Measurements from ENCODE around the gene KRT6B.

Gene KRT6B

DNA sequence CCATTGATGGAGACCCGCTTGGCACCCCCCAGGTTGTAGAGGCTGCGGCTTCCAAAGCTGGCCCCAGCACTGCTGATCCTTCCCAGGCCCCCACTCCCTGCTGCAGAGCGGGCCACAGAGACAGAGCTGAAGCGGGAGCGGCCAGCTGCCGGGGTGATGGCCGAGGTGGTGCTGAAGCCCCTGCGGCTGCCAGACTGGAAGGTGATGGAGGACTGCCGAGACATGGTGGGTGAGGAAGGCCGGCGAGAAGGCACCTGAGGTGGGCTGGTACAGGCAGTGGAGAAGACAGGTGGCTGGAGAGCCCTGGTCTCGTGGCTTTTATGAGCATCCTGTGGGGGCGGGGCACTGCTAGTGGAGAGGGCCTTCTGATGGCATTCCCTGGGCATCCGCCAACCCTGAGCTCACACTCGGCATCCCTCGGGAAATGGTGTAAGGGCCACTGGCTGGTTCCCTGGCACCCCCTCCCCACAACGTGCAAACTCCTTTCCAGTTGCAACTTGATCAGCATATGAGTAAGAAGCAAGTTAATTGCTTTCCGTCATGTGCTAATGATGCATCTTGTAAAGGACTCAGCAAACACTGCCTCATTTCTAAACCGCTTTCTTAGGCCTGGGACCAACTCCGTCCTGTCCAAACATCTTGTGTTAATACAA, 17.7 kb downstream of the KRT6B start, which contains the start of gene KRT75:
Gene KRT75 (minus strand): TSS at position 291 of the 653 bp plus-strand sequence. CDS start 67 bp downstream, at position 224.
- Histone ChIP-seq H3K27ac (ENCODE audit: low read length) (no peak within 1 kb of the TSS), H3K27me3 (ENCODE audit: control insufficient read depth, insufficient read depth, low read length) (no peaks in the 10 kb centered on the region), H3K4me3 (ENCODE audit: low read length) (no peak within 1 kb of the TSS), H3K36me3 (ENCODE audit: control insufficient read depth, low read depth, low read length) (no peaks in the 10 kb centered on the region), H3K9me3 (ENCODE audit: control insufficient read depth, low read depth, low read length) (no peaks in the 10 kb centered on the region), H3K9ac (ENCODE audit: low read length) (no peak within 1 kb of the TSS), H3K4me1 (ENCODE audit: control insufficient read depth, low read depth, low read length) (no peaks in the 10 kb centered on the region)

DNA sequence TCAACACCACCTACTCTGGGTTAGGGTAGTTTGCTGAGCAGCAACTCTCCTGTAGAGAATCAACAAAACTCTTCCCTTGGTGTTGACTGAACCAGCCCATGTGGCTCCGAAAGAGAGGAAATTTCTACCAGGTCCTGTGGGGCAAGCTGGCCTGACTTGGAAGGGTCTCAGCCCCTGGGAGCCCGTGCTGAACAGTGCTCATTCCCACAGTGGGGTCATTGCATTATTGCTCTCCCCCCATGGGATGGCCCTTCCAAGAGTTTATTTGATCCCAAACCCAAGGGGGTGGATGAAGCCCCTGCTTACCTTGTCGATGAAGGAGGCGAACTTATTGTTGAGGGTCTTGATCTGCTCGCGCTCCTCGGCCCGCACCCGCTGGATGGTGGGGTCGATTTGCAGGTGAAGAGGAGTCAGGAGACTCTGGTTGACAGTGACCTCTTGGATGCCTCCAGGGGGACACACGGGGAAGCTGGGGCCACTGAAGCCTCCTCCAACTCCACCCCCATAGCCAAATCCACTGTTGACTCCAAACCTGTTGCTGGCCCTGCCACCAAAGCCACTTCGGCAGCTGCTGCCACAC, 18.4 kb downstream of the KRT6B start:
- H3K27me3 ChIP-seq (ENCODE audit: control insufficient read depth, insufficient read depth, low read length), result no peaks in the 10 kb centered on the region
- no peak overlapping the region for H3K4me3 ChIP-seq (ENCODE audit: low read length)
- H3K9ac ChIP-seq (ENCODE audit: low read length), result no peak overlapping the region
- no peaks in the 10 kb centered on the region for H3K9me3 ChIP-seq (ENCODE audit: control insufficient read depth, low read depth, low read length)
- H3K4me1 ChIP-seq (ENCODE audit: control insufficient read depth, low read depth, low read length), result no peaks in the 10 kb centered on the region
- no peak overlapping the region for H3K27ac ChIP-seq (ENCODE audit: low read length)
- H3K36me3 ChIP-seq (ENCODE audit: control insufficient read depth, low read depth, low read length), result no peaks in the 10 kb centered on the region

DNA sequence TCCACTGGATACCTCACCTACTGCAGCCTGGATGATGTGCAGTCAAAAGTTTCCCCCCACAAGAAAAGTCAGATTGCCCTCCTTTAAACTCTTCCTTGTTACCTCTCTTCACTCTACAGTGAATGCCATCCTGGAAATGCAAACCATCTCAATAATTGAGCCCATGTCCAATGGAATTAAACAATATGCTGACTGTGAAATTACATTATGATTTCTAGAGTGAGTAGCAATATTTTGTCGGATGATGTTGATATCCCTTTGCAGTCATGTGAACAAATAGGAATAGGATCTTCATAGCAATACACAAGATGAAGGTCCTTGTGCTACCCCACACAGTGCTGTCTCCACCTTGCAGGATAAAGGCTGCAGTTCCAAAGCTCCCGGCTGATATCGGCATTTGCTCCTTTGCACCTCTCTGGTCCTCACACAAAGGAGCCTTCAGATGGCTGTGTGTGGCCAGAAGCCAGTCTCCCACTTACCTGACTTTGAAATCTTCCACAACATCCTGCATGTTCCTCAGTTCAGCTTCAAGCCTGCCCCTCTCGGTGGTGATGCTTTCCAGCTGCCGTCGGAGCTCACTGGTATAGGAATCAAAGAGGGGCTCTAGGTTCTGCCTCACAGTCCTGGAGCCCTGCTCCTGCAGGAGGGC, 19.3 kb downstream of the KRT6B start:
- no peaks in the 10 kb centered on the region for H3K4me1 ChIP-seq (ENCODE audit: control insufficient read depth, low read depth, low read length)
- H3K27ac ChIP-seq (ENCODE audit: low read length), result no peak overlapping the region
- H3K27me3 ChIP-seq (ENCODE audit: control insufficient read depth, insufficient read depth, low read length), result no peaks in the 10 kb centered on the region
- no peak overlapping the region for H3K9ac ChIP-seq (ENCODE audit: low read length)
- no peak overlapping the region for H3K4me3 ChIP-seq (ENCODE audit: low read length)
- no peaks in the 10 kb centered on the region for H3K36me3 ChIP-seq (ENCODE audit: control insufficient read depth, low read depth, low read length)
- H3K9me3 ChIP-seq (ENCODE audit: control insufficient read depth, low read depth, low read length), result no peaks in the 10 kb centered on the region

DNA sequence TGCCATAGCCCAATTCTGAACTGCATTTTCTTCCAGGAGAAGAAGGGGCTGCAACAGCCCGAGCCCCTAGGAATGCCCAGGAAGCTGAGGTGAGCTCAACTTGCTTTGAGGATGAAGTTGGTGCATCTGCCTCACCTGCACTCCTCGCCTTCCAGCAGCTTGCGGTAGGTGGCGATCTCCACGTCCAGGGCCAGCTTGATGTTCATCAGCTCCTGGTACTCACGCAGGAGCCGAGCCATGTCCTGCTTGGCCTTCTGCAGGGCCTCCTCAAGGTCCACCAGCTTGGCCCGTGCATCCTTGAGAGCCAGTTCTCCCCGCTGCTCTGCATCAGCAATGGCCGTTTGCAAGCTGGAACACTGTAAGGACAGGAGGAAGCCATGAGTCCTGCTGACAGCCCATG, 23.8 kb downstream of the KRT6B start:
- Histone ChIP-seq H3K36me3 (ENCODE audit: control insufficient read depth, low read depth, low read length) (no peaks in the 10 kb centered on the region), H3K4me1 (ENCODE audit: control insufficient read depth, low read depth, low read length) (no peaks in the 10 kb centered on the region), H3K27me3 (ENCODE audit: control insufficient read depth, insufficient read depth, low read length) (no peaks in the 10 kb centered on the region)

DNA sequence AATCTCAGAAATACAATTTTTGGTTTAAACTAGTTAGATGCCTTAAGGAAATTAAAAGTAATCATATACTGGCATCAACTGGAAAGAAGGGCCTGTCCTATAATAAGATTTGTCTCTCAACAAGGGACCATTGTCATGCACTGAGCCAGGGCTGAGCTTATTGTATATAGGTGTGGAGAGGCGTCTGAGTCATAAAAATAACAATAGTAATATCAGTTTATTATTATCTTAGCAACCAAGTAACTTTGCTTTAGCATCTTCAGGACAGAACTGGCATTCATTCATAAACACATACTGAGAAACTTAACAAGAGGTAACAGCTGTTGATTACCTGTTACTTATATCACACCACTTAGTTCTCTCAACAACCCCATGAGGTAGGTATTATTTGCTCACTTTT, 24.9 kb downstream of the KRT6B start:
- Histone ChIP-seq H3K4me1 (ENCODE audit: control insufficient read depth, low read depth, low read length) (no peaks in the 10 kb centered on the region), H3K9ac (ENCODE audit: low read length) (no peak overlapping the region), H3K36me3 (ENCODE audit: control insufficient read depth, low read depth, low read length) (no peaks in the 10 kb centered on the region), H3K27me3 (ENCODE audit: control insufficient read depth, insufficient read depth, low read length) (no peaks in the 10 kb centered on the region), H3K27ac (ENCODE audit: low read length) (no peak overlapping the region), H3K4me3 (ENCODE audit: low read length) (no peak overlapping the region), H3K9me3 (ENCODE audit: control insufficient read depth, low read depth, low read length) (no peaks in the 10 kb centered on the region)

More for the DNA sequence above, 23.8 kb downstream of the KRT6B start:
- no peak overlapping the region for H3K4me3 ChIP-seq (ENCODE audit: low read length)
- H3K9me3 ChIP-seq (ENCODE audit: control insufficient read depth, low read depth, low read length), result no peaks in the 10 kb centered on the region
- H3K9ac ChIP-seq (ENCODE audit: low read length), result no peak overlapping the region
- H3K27ac ChIP-seq (ENCODE audit: low read length), result no peak overlapping the region

DNA sequence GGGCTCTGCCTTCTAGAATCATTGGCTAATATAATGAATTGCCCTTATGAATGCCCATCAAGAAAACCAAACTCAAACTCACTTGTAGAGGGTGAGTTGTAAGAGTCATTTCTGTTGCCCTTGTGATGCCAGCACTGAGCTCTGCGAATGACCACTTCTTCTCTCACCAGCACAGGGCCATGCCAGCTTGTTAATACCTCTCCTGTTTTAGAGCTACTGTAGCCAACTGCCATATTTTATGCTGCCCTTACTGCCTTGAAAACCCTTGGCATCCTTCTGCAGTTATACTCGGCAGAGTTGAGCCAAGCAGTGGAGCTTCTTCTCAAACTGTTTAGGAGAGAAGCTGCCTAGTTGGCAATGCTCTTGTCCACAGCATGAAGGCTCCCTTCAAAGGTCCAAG, 25.9 kb downstream of the KRT6B start:
- Histone ChIP-seq H3K4me3 (ENCODE audit: low read length) (no peak overlapping the region), H3K27ac (ENCODE audit: low read length) (no peak overlapping the region), H3K9me3 (ENCODE audit: control insufficient read depth, low read depth, low read length) (no peaks in the 10 kb centered on the region), H3K9ac (ENCODE audit: low read length) (no peak overlapping the region), H3K4me1 (ENCODE audit: control insufficient read depth, low read depth, low read length) (no peaks in the 10 kb centered on the region), H3K27me3 (ENCODE audit: control insufficient read depth, insufficient read depth, low read length) (no peaks in the 10 kb centered on the region), H3K36me3 (ENCODE audit: control insufficient read depth, low read depth, low read length) (no peaks in the 10 kb centered on the region)

DNA sequence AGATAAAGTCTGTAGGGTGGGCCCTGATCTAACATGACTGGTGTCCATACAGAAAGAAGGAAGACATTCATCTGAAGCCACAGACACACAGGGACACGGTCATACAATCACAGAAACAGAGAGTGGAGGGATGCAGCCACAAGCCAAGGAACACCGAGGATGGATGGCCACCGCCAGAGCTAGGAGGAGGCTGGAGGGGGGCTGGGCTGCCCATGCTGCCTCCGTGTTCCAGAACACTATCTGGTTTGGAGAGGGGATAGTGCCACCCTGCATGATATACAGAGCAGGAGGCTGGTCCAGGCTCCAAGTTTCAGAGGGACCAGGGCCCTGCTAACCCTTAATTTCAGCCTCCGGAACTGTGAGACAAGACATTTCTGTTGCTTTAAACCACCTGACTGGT, 26.5 kb downstream of the KRT6B start:
- H3K36me3 ChIP-seq (ENCODE audit: control insufficient read depth, low read depth, low read length), result no peaks in the 10 kb centered on the region
- no peaks in the 10 kb centered on the region for H3K4me1 ChIP-seq (ENCODE audit: control insufficient read depth, low read depth, low read length)
- no peak overlapping the region for H3K27ac ChIP-seq (ENCODE audit: low read length)
- no peak overlapping the region for H3K4me3 ChIP-seq (ENCODE audit: low read length)
- no peaks in the 10 kb centered on the region for H3K27me3 ChIP-seq (ENCODE audit: control insufficient read depth, insufficient read depth, low read length)
- H3K9me3 ChIP-seq (ENCODE audit: control insufficient read depth, low read depth, low read length), result no peaks in the 10 kb centered on the region
- no peak overlapping the region for H3K9ac ChIP-seq (ENCODE audit: low read length)

DNA sequence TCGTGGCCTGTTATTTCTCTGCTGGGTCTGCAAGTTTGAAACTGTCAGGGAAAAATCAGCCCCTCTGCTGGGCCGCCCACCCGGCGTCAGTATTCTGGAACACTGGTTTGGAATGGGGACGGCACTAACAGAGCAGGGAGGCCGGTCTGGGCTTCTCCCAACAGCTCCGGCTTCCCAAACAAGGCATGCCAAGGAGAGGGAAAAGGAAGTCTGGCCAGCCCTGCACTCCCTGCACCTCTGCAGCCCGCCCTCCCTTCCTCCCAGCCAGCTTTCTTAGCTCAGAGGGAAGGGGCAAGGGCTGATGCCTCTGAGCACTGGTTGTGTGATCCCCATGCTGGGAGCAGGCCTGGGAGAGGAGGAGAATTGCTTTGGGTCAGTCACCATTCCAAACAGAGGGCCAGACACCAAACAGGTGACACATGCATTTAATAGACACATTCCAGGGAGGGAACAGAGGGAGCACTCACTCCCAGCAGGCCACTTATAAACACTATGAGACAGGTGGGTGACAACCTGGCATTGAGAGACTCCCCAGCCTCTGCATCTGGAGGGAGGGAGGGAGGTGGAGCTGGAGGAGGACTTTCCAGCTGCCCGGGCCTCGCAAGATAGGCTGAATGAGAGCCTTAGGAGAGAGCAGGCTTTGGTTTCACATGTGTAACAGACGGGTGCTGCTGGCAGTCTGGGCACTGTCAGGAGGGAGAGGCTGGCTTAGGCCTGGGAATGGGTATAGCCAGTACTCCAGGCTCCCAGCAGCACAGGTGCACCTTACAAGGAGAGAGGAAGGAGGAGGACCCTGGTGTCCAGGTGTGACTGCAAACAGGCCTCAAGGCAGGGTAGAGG, 28.1 kb downstream of the KRT6B start:
- H3K4me1 ChIP-seq (ENCODE audit: control insufficient read depth, low read depth, low read length), result no peaks in the 10 kb centered on the region
- H3K36me3 ChIP-seq (ENCODE audit: control insufficient read depth, low read depth, low read length), result no peaks in the 10 kb centered on the region
- H3K9ac ChIP-seq (ENCODE audit: low read length), result no peak overlapping the region
- H3K27me3 ChIP-seq (ENCODE audit: control insufficient read depth, insufficient read depth, low read length), result no peaks in the 10 kb centered on the region
- no peak overlapping the region for H3K4me3 ChIP-seq (ENCODE audit: low read length)
- no peaks in the 10 kb centered on the region for H3K9me3 ChIP-seq (ENCODE audit: control insufficient read depth, low read depth, low read length)
- H3K27ac ChIP-seq (ENCODE audit: low read length), result no peak overlapping the region

DNA sequence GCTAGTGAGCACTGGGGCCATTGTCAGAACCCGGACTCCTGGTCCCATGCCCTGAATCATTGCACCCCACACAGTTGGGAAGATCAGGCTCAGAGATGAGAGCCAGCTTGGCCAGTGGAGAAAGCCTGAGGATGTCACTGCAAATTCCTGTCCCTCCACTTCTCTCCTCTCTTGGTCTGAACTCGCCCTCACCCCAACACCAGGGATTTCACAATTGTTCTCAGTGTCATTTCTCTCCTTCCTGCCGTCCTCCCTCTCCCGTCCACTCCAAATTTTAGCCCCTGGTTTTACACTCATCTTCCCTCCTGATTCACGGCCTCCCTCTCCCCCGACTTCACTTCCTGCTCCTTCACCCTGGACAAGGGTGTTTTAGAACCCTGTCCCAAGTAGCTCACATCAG, 28.9 kb downstream of the KRT6B start:
- no peaks in the 10 kb centered on the region for H3K27me3 ChIP-seq (ENCODE audit: control insufficient read depth, insufficient read depth, low read length)
- H3K9me3 ChIP-seq (ENCODE audit: control insufficient read depth, low read depth, low read length), result no peaks in the 10 kb centered on the region
- no peaks in the 10 kb centered on the region for H3K36me3 ChIP-seq (ENCODE audit: control insufficient read depth, low read depth, low read length)
- H3K9ac ChIP-seq (ENCODE audit: low read length), result no peak overlapping the region
- no peak overlapping the region for H3K4me3 ChIP-seq (ENCODE audit: low read length)
- no peak overlapping the region for H3K27ac ChIP-seq (ENCODE audit: low read length)
- no peaks in the 10 kb centered on the region for H3K4me1 ChIP-seq (ENCODE audit: control insufficient read depth, low read depth, low read length)

DNA sequence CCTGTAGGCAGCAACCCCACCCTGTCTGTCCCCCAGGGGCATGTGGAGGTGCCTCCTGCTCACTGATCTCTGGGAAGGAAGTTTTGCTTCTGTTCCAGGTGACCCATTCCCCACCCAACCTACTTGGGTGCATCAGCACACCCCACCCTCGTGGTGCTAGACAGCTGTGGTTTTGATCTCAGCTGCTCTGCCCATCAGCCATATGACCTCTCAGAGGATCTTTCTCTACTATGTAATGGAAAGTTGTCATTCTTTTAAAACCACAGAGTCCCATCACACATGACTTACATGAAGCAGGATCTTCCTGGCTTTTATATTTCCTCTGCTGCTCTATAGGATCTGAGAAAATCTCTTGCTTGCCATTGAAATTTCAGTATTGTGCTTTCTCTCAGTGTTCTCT, 32.3 kb downstream of the KRT6B start:
- Histone ChIP-seq H3K4me3 (ENCODE audit: low read length) (no peak overlapping the region), H3K9ac (ENCODE audit: low read length) (no peak overlapping the region), H3K36me3 (ENCODE audit: control insufficient read depth, low read depth, low read length) (no peaks in the 10 kb centered on the region), H3K27ac (ENCODE audit: low read length) (no peak overlapping the region), H3K27me3 (ENCODE audit: control insufficient read depth, insufficient read depth, low read length) (no peaks in the 10 kb centered on the region), H3K4me1 (ENCODE audit: control insufficient read depth, low read depth, low read length) (no peaks in the 10 kb centered on the region), H3K9me3 (ENCODE audit: control insufficient read depth, low read depth, low read length) (no peaks in the 10 kb centered on the region)

DNA sequence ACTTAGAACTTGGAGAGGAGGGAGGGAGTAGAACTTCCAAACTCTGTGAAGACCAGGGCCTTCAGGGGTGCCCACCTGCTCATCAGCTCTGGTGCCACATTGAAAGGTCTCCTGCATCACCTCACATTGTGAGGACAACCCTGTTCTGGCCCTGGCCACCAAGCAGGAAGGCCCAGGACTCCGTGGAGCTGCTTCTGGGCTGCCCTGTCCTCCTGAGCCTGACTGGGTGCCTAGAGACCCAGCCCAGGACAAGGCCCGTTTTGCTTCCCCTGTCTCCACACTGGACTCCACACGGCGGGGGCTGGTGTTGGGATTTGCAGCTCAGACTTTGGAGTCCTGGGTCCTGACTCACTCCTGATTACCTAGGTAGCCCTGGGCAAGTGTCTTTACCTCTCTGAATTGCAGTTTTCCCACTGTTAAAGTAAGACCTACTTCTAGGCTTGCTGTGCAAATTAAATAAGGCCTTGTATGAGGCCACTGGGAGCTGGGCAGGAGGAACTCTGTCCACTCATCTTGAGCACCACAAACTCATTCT, 33.3 kb downstream of the KRT6B start:
- Histone ChIP-seq H3K27me3 (ENCODE audit: control insufficient read depth, insufficient read depth, low read length) (no peaks in the 10 kb centered on the region), H3K36me3 (ENCODE audit: control insufficient read depth, low read depth, low read length) (no peaks in the 10 kb centered on the region), H3K4me3 (ENCODE audit: low read length) (no peak overlapping the region), H3K9ac (ENCODE audit: low read length) (no peak overlapping the region), H3K27ac (ENCODE audit: low read length) (no peak overlapping the region), H3K4me1 (ENCODE audit: control insufficient read depth, low read depth, low read length) (no peaks in the 10 kb centered on the region), H3K9me3 (ENCODE audit: control insufficient read depth, low read depth, low read length) (no peaks in the 10 kb centered on the region)

Measured in iPS-18a (cell line).